ENCODE data around the gene DPP3. TPM values are rescaled to one million over a fixed set of nuclear protein-coding genes. Genes with fewer than 3 reads are reported as not detected.

Gene DPP3
- total RNA-seq, 1 experiment from 2014 or later = 55.6 TPM

- TF ChIP-seq, protein P1, sequence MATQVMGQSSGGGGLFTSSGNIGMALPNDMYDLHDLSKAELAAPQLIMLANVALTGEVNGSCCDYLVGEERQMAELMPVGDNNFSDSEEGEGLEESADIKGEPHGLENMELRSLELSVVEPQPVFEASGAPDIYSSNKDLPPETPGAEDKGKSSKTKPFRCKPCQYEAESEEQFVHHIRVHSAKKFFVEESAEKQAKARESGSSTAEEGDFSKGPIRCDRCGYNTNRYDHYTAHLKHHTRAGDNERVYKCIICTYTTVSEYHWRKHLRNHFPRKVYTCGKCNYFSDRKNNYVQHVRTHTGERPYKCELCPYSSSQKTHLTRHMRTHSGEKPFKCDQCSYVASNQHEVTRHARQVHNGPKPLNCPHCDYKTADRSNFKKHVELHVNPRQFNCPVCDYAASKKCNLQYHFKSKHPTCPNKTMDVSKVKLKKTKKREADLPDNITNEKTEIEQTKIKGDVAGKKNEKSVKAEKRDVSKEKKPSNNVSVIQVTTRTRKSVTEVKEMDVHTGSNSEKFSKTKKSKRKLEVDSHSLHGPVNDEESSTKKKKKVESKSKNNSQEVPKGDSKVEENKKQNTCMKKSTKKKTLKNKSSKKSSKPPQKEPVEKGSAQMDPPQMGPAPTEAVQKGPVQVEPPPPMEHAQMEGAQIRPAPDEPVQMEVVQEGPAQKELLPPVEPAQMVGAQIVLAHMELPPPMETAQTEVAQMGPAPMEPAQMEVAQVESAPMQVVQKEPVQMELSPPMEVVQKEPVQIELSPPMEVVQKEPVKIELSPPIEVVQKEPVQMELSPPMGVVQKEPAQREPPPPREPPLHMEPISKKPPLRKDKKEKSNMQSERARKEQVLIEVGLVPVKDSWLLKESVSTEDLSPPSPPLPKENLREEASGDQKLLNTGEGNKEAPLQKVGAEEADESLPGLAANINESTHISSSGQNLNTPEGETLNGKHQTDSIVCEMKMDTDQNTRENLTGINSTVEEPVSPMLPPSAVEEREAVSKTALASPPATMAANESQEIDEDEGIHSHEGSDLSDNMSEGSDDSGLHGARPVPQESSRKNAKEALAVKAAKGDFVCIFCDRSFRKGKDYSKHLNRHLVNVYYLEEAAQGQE (IDR thresholded peaks at IDR 0.05; ENCODE audit: low read depth) = no peak
- no peak for TF ChIP-seq ZFX (IDR thresholded peaks at IDR 0.05)
- no peak for TF ChIP-seq EGR1 (IDR thresholded peaks at IDR 0.05; ENCODE audit: low read depth)
- TF ChIP-seq SIN3A (IDR thresholded peaks at IDR 0.05; ENCODE audit: low read depth) = no peak
- TF ChIP-seq SP1 (IDR thresholded peaks at IDR 0.05; ENCODE audit: low read depth) = no peak
- TF ChIP-seq, protein P2, sequence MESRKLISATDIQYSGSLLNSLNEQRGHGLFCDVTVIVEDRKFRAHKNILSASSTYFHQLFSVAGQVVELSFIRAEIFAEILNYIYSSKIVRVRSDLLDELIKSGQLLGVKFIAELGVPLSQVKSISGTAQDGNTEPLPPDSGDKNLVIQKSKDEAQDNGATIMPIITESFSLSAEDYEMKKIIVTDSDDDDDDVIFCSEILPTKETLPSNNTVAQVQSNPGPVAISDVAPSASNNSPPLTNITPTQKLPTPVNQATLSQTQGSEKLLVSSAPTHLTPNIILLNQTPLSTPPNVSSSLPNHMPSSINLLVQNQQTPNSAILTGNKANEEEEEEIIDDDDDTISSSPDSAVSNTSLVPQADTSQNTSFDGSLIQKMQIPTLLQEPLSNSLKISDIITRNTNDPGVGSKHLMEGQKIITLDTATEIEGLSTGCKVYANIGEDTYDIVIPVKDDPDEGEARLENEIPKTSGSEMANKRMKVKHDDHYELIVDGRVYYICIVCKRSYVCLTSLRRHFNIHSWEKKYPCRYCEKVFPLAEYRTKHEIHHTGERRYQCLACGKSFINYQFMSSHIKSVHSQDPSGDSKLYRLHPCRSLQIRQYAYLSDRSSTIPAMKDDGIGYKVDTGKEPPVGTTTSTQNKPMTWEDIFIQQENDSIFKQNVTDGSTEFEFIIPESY (IDR thresholded peaks at IDR 0.05; ENCODE audit: extremely low read depth, insufficient replicate concordance, low read length) = no peak
- no peak for TF ChIP-seq CEBPB (IDR thresholded peaks at IDR 0.05; ENCODE audit: low read depth)
- no peak for TF ChIP-seq JUND (IDR thresholded peaks at IDR 0.05)
Measured at GRCh38 chr11:66539170-66539869, 59.1 kb downstream of the DPP3 start (continued).

DNA sequence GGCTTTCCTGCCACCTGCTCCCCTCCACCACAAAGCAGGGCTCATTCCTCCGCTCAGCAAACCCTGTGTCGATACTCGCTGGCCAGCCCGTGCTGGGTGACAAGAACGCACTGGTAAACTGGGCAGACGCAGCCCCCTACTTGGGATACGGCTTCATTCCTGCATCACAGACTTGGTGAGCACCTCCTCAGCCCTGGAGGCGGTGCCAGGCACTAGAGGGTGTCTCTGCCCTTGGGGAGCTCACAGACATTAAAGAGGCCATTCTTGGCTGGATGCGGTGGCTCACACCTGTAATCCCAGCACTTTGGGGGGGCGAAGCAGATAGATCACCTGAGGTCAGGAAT, 59.6 kb downstream of the DPP3 start:
- ChIA-PET CTCF (no interaction called here), RAD21 (ENCODE audit: low non-redundant PET in 1 of 2, low total read pairs in 2 of 2, uncharacterized antibody in 2 of 2, unreplicated experiment in 2 of 2) (no interaction called here), POLR2A (no interaction called here)
- Histone ChIP-seq H3K27me3 (ENCODE audit: insufficient read depth, low read length) (no peaks in the 10 kb centered on the region), H4K20me1 (ENCODE audit: insufficient read depth) (no peaks in the 10 kb centered on the region), H3K9ac (ENCODE audit: low read length) (no peak overlapping the region), H2AFZ (ENCODE audit: low read depth, low read length, poor library complexity, severe bottlenecking) (no peak overlapping the region), H3K79me2 (ENCODE audit: insufficient read depth, low read length) (no peaks in the 10 kb centered on the region), H3K4me2 (ENCODE audit: low read length) (no peak overlapping the region), H3K4me1 (ENCODE audit: control insufficient read depth in 1 of 2, insufficient read depth in 2 of 2, low read length in 2 of 2) (peaks cover 0 to under 1% of the 10 kb centered on the region in 2 experiments; a peak in 2 of 4 replicates), H3K4me3 (replicated peaks in 1 of 2; ENCODE audit: low read depth in 1 of 2, low read length in 2 of 2) (no peak overlapping the region), H3K9me3 (ENCODE audit: control insufficient read depth in 1 of 2, insufficient read depth in 1 of 2, low read depth in 1 of 2, low read length in 2 of 2) (no peaks in the 10 kb centered on the region), H3K36me3 (ENCODE audit: control insufficient read depth in 1 of 2, insufficient read depth in 2 of 2, low read length in 2 of 2) (no peaks in the 10 kb centered on the region), H3K27ac (ENCODE audit: low read depth, low read length) (no peak overlapping the region), H3K9me2 (ENCODE audit: insufficient read depth) (no peaks in the 10 kb centered on the region)
- DNase-seq (ENCODE audit: low read depth, low spot score) = no peak
- no TSS peak for BruUV-seq (replicated peaks)
- intact Hi-C loops (cut with micrococcal nuclease) = no loop called here
- ATAC-seq = no peak
- TF ChIP-seq EGR1 (IDR thresholded peaks at IDR 0.05; ENCODE audit: low read depth) = no peak
- TF ChIP-seq, protein P2 (IDR thresholded peaks at IDR 0.05; ENCODE audit: extremely low read depth, insufficient replicate concordance, low read length) = no peak
- no peak for TF ChIP-seq RAD21 (IDR thresholded peaks at IDR 0.05; ENCODE audit: low read depth)
- TF ChIP-seq CTCF (IDR thresholded peaks at IDR 0.05 in 2 of 3, conservative IDR thresholded peaks at IDR 0.05 in 1 of 3; ENCODE audit: borderline replicate concordance in 1 of 3, insufficient read depth in 1 of 3, low read depth in 2 of 3, low read length in 2 of 3) = no peak
- no peak for TF ChIP-seq ZNF274 (IDR thresholded peaks at IDR 0.05; ENCODE audit: low read depth, low read length)
- TF ChIP-seq CBX3 (IDR thresholded peaks at IDR 0.05; ENCODE audit: low read depth) = no peak
- TF ChIP-seq ELF1 (IDR thresholded peaks at IDR 0.05; ENCODE audit: borderline replicate concordance, low read depth) = no peak
- TF ChIP-seq EZH2phosphoT487 (IDR thresholded peaks at IDR 0.05; ENCODE audit: borderline replicate concordance) = no peak
- no peak for TF ChIP-seq SIN3A (IDR thresholded peaks at IDR 0.05; ENCODE audit: low read depth)
- no peak for TF ChIP-seq TCF7L2 (IDR thresholded peaks at IDR 0.05; ENCODE audit: borderline replicate concordance, extremely low read depth, insufficient read depth, insufficient read length)
